Measurements from ENCODE around the gene NPVF.

DNA sequence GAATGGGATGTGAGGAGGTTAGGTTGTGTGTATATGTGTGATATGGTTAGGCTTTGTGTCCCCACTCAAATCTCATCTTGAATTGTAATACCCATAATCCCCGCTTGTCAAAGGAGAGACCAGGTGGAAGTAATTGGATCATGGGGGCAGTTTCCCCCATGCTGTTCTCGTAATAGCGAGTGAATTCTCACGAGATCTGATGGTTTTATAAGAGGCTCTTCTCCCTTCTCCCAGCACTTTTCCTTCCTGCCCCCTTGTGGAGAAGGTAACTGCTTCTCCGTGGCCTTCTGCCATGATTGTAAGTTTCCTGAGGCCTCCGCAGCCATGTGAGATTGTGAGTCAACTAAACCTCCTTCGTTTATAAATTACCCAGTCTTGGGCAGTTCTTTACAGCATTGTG lies 47.3 kb downstream of the NPVF start:
- TF ChIP-seq POLR2A (IDR thresholded peaks at IDR 0.05; ENCODE audit: extremely low read depth, insufficient read length) = no peak
- TF ChIP-seq, protein P1, sequence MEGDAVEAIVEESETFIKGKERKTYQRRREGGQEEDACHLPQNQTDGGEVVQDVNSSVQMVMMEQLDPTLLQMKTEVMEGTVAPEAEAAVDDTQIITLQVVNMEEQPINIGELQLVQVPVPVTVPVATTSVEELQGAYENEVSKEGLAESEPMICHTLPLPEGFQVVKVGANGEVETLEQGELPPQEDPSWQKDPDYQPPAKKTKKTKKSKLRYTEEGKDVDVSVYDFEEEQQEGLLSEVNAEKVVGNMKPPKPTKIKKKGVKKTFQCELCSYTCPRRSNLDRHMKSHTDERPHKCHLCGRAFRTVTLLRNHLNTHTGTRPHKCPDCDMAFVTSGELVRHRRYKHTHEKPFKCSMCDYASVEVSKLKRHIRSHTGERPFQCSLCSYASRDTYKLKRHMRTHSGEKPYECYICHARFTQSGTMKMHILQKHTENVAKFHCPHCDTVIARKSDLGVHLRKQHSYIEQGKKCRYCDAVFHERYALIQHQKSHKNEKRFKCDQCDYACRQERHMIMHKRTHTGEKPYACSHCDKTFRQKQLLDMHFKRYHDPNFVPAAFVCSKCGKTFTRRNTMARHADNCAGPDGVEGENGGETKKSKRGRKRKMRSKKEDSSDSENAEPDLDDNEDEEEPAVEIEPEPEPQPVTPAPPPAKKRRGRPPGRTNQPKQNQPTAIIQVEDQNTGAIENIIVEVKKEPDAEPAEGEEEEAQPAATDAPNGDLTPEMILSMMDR (IDR thresholded peaks at IDR 0.05; ENCODE audit: low read depth, low read length) = no peak

Data from NB4 (cell line).